ENCODE results near the gene MTCP1. TPM values are rescaled to one million over a fixed set of nuclear protein-coding genes. Genes with fewer than 3 reads are reported as not detected.
A peak's percentile ranks its signal among the peaks of the same experiment; 100 is the strongest.

MTCP1 gene
- polyA plus RNA-seq, 1 experiment, result 1.2 TPM

GRCh38 chrX:155027509-155028066 is 43.3 kb downstream of the MTCP1 start:
- CTCF ChIA-PET, result no interaction called here
- peak overlapping the region; percentile 70 for H3K4me3 ChIP-seq (ENCODE audit: low read depth, low read length)
- H3K27me3 ChIP-seq (ENCODE audit: control insufficient read depth, insufficient read depth, low read length), result no peaks in the 10 kb centered on the region
- no peak for TF ChIP-seq CTCF (IDR thresholded peaks at IDR 0.05; ENCODE audit: insufficient read depth, low read depth, low read length)
- POLR2A ChIA-PET, result no interaction called here
- no peak for DNase-seq (ENCODE audit: low read depth)
- H3K36me3 ChIP-seq (ENCODE audit: control insufficient read depth, insufficient read depth, low read length), result no peaks in the 10 kb centered on the region

- Histone ChIP-seq H3K36me3 (ENCODE audit: control insufficient read depth, insufficient read depth, low read length) (no peaks in the 10 kb centered on the region), H3K4me3 (ENCODE audit: low read depth, low read length) (peak within 1 kb of the TSS; percentile 70), H3K27me3 (ENCODE audit: control insufficient read depth, insufficient read depth, low read length) (no peaks in the 10 kb centered on the region)
- POLR2A ChIA-PET, result interaction anchor here (0.6 kb wide), 1 partner anchor 426 kb away, joined by 3 read pairs; no protein-coding TSS in a partner anchor
- CTCF ChIA-PET, result interaction anchor here (0.6 kb wide), 1 partner anchor 198 kb away, joined by 3 read pairs; no protein-coding TSS in a partner anchor
- DNase-seq (ENCODE audit: low read depth), result peak; percentile 69
- no peak for TF ChIP-seq CTCF (IDR thresholded peaks at IDR 0.05; ENCODE audit: insufficient read depth, low read depth, low read length)
Measured at GRCh38 chrX:155026727-155027508, 44.0 kb downstream of the MTCP1 start, which contains the start of gene FUNDC2. Gene FUNDC2, plus strand, starts transcription at chrX:155026844. Its CDS starts 95 bp downstream, at chrX:155026939.

- DNase-seq (ENCODE audit: low read depth), result no peak
- ChIA-PET POLR2A (interaction anchor here (0.6 kb wide), 1 partner anchor 426 kb away, joined by 3 read pairs; no protein-coding TSS in a partner anchor), CTCF (no interaction called here)
- Histone ChIP-seq H3K4me3 (ENCODE audit: low read depth, low read length) (peak overlapping the region; percentile 70), H3K27me3 (ENCODE audit: control insufficient read depth, insufficient read depth, low read length) (no peaks in the 10 kb centered on the region), H3K36me3 (ENCODE audit: control insufficient read depth, insufficient read depth, low read length) (no peaks in the 10 kb centered on the region)
- TF ChIP-seq CTCF (IDR thresholded peaks at IDR 0.05; ENCODE audit: insufficient read depth, low read depth, low read length), result no peak
Measured at GRCh38 chrX:155026420-155026726, 44.6 kb downstream of the MTCP1 start.

GRCh38 chrX:155023907-155024833 is 46.8 kb downstream of the MTCP1 start:
- Histone ChIP-seq H3K27me3 (ENCODE audit: control insufficient read depth, insufficient read depth, low read length) (no peaks in the 10 kb centered on the region), H3K4me3 (ENCODE audit: low read depth, low read length) (no peak overlapping the region), H3K36me3 (ENCODE audit: control insufficient read depth, insufficient read depth, low read length) (no peaks in the 10 kb centered on the region)
- ChIA-PET CTCF (no interaction called here), POLR2A (no interaction called here)
- no peak for TF ChIP-seq CTCF (IDR thresholded peaks at IDR 0.05; ENCODE audit: insufficient read depth, low read depth, low read length)
- no peak for DNase-seq (ENCODE audit: low read depth)

- H3K27me3 ChIP-seq (ENCODE audit: control insufficient read depth, insufficient read depth, low read length), result no peaks in the 10 kb centered on the region
- no peaks in the 10 kb centered on the region for H3K36me3 ChIP-seq (ENCODE audit: control insufficient read depth, insufficient read depth, low read length)
- H3K4me3 ChIP-seq (ENCODE audit: low read depth, low read length), result no peak within 1 kb of the TSS
- no peak for DNase-seq (ENCODE audit: low read depth)
- ChIA-PET POLR2A (no interaction called here), CTCF (no interaction called here)
- TF ChIP-seq CTCF (IDR thresholded peaks at IDR 0.05; ENCODE audit: insufficient read depth, low read depth, low read length), result no peak
Measured at GRCh38 chrX:155022585-155022984, 48.4 kb downstream of the MTCP1 start, which contains the start of gene F8. Gene F8, minus strand, starts transcription at chrX:155022723. Its CDS starts 171 bp downstream, at chrX:155022552.

Data from BJ (cell line).